ENCODE measurements around the gene ZFAND6. TPM values are rescaled to one million over a fixed set of nuclear protein-coding genes. Genes with fewer than 3 reads are reported as not detected.
A peak's percentile ranks its signal among the peaks of the same experiment; 100 is the strongest.

The ZFAND6 gene
- total and polyA plus RNA-seq, 10 of the 15 experiments (the other 5 are each of a cell fraction or from before 2014, with no cell fraction given): 78.9 to 179 (median 135) TPM

DNA sequence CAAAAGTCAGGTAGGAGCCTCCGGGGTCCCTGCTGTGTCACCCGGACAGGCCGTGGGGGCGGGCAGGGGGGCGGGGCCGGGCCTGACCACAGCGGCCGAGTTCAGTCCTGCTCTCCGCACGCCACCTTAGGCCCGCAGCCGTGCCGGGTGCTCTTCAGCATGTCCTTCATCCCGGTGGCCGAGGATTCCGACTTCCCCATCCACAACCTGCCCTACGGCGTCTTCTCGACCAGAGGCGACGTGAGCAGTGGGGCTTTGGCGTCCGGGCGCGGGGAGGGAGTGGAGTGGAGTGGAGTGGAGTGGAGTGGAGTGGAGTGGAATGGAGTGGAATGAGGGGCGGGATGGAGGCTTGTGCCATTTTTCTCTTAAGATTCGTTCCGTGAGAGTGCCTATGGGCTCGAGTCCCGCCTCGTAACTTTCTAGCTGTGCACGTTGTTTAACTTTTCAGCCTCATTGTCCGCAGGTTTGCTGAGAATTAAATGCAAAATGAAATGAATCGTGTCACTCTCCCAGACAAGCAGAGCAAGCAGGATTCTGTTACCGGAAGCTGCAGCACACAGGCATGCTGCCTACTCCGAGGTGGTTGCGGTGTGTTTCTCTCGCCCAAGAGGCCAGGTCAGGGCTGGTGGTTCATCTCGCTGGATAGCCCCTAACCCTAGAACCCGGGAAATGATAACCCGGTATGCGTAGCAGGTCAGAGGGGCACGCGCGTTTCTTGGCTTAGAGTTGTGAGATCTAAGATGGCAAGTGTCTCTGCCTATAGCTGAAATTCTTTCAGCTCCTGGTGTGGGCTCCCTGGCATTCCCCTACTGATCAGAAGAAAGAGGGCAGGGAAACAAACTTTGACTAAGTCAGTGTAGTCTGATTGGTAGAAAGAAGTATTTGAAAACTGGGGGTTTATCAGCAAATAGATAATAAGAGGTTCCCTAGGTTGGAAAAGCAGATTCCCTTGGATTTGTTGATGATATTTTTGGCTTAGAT lies 93.7 kb downstream of the ZFAND6 start, which contains the start of gene FAH (continued):
- peak; percentile 7; the same call in 1 of the 2 replicates for TF ChIP-seq SPI1 (IDR thresholded peaks at IDR 0.05; ENCODE audit: borderline replicate concordance, insufficient read depth, low read depth, low read length)
- TF ChIP-seq EZH2 (IDR thresholded peaks at IDR 0.05; ENCODE audit: borderline replicate concordance, control insufficient read depth, low read depth, low read length): no peak
- 0 out of 2 replicates have a peak, but pooled peaks have one; percentile 24 for TF ChIP-seq EED (IDR thresholded peaks at IDR 0.05; ENCODE audit: low read depth)
- peak; percentile 30; the same call in 1 of the 2 replicates for TF ChIP-seq CBFB (IDR thresholded peaks at IDR 0.05; ENCODE audit: low read depth)
- no peak for TF ChIP-seq RAD21 (IDR thresholded peaks at IDR 0.05; ENCODE audit: insufficient read depth, low read depth, low read length)
- TF ChIP-seq TAF1 (IDR thresholded peaks at IDR 0.05; ENCODE audit: borderline replicate concordance, low read depth, low read length): 0 out of 2 replicates have a peak, but pooled peaks have one; percentile 13
- peak in 1 of 2 experiments; percentile 58; a peak in 1 of 3 replicates for TF ChIP-seq EGR1 (IDR thresholded peaks at IDR 0.05; ENCODE audit: borderline replicate concordance in 1 of 2, low read depth in 2 of 2, low read length in 2 of 2)
- TF ChIP-seq CREM (IDR thresholded peaks at IDR 0.05; ENCODE audit: low read depth): 0 out of 2 replicates have a peak, but pooled peaks have one; percentile 11
- TF ChIP-seq ZNF274 (IDR thresholded peaks at IDR 0.05; ENCODE audit: insufficient read depth, insufficient read length): no peak
- TF ChIP-seq TBL1XR1 (IDR thresholded peaks at IDR 0.05; ENCODE audit: low read depth, low read length): no peak
- TF ChIP-seq YY1 (IDR thresholded peaks at IDR 0.05; ENCODE audit: low read depth, low read length): 0 out of 2 replicates have a peak, but pooled peaks have one; percentile 13
- 0 out of 2 replicates have a peak, but pooled peaks have one; percentile 5 for TF ChIP-seq IRF4 (IDR thresholded peaks at IDR 0.05; ENCODE audit: low read depth, low read length)
- TF ChIP-seq ZNF622 (IDR thresholded peaks at IDR 0.05): no peak
- TF ChIP-seq BACH1 (IDR thresholded peaks at IDR 0.05; ENCODE audit: borderline replicate concordance): peak; percentile 79
- TF ChIP-seq, protein P1, sequence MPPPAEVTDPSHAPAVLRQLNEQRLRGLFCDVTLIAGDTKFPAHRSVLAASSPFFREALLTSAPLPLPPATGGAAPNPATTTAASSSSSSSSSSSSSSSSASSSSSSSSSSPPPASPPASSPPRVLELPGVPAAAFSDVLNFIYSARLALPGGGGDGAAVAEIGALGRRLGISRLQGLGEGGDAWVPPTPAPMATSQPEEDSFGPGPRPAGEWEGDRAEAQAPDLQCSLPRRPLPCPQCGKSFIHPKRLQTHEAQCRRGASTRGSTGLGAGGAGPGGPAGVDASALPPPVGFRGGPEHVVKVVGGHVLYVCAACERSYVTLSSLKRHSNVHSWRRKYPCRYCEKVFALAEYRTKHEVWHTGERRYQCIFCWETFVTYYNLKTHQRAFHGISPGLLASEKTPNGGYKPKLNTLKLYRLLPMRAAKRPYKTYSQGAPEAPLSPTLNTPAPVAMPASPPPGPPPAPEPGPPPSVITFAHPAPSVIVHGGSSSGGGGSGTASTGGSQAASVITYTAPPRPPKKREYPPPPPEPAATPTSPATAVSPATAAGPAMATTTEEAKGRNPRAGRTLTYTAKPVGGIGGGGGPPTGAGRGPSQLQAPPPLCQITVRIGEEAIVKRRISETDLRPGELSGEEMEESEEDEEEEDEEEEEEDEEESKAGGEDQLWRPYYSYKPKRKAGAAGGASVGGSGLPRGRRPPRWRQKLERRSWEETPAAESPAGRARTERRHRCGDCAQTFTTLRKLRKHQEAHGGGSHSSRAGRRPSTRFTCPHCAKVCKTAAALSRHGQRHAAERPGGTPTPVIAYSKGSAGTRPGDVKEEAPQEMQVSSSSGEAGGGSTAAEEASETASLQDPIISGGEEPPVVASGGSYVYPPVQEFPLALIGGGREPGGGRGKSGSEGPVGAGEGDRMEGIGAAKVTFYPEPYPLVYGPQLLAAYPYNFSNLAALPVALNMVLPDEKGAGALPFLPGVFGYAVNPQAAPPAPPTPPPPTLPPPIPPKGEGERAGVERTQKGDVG (CRISPR knock-in tag; IDR thresholded peaks at IDR 0.05): no peak
- 0 out of 2 replicates have a peak, but pooled peaks have one; percentile 50 for TF ChIP-seq POLR2AphosphoS5 (IDR thresholded peaks at IDR 0.05; ENCODE audit: low read length)
- TF ChIP-seq, protein P2, sequence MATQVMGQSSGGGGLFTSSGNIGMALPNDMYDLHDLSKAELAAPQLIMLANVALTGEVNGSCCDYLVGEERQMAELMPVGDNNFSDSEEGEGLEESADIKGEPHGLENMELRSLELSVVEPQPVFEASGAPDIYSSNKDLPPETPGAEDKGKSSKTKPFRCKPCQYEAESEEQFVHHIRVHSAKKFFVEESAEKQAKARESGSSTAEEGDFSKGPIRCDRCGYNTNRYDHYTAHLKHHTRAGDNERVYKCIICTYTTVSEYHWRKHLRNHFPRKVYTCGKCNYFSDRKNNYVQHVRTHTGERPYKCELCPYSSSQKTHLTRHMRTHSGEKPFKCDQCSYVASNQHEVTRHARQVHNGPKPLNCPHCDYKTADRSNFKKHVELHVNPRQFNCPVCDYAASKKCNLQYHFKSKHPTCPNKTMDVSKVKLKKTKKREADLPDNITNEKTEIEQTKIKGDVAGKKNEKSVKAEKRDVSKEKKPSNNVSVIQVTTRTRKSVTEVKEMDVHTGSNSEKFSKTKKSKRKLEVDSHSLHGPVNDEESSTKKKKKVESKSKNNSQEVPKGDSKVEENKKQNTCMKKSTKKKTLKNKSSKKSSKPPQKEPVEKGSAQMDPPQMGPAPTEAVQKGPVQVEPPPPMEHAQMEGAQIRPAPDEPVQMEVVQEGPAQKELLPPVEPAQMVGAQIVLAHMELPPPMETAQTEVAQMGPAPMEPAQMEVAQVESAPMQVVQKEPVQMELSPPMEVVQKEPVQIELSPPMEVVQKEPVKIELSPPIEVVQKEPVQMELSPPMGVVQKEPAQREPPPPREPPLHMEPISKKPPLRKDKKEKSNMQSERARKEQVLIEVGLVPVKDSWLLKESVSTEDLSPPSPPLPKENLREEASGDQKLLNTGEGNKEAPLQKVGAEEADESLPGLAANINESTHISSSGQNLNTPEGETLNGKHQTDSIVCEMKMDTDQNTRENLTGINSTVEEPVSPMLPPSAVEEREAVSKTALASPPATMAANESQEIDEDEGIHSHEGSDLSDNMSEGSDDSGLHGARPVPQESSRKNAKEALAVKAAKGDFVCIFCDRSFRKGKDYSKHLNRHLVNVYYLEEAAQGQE (IDR thresholded peaks at IDR 0.05; ENCODE audit: low read depth, low read length): no peak
- peak; percentile 20 to 56; a peak in 2 of 4 replicates for TF ChIP-seq IKZF2 (IDR thresholded peaks at IDR 0.05)
- TF ChIP-seq, protein P3, sequence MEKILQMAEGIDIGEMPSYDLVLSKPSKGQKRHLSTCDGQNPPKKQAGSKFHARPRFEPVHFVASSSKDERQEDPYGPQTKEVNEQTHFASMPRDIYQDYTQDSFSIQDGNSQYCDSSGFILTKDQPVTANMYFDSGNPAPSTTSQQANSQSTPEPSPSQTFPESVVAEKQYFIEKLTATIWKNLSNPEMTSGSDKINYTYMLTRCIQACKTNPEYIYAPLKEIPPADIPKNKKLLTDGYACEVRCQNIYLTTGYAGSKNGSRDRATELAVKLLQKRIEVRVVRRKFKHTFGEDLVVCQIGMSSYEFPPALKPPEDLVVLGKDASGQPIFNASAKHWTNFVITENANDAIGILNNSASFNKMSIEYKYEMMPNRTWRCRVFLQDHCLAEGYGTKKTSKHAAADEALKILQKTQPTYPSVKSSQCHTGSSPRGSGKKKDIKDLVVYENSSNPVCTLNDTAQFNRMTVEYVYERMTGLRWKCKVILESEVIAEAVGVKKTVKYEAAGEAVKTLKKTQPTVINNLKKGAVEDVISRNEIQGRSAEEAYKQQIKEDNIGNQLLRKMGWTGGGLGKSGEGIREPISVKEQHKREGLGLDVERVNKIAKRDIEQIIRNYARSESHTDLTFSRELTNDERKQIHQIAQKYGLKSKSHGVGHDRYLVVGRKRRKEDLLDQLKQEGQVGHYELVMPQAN (conservative IDR thresholded peaks at IDR 0.05): peak; percentile 63; the same call in 1 of the 2 replicates
- peak; percentile 56; the same call in 1 of the 2 replicates for TF ChIP-seq IKZF1 (conservative IDR thresholded peaks at IDR 0.05)

Data from GM12878 (cell line).